Gastroesophageal sphincter (tissue), 4 donors: ENCODE results near the gene RELL1. TPM values are rescaled to one million over a fixed set of nuclear protein-coding genes. Genes with fewer than 3 reads are reported as not detected.

Source experiments
- ATAC-seq: fragments of 150-250 bp; one replicate; pipeline ENCODE4 v1.9.1; 2016; ENCODE audit warnings: mild to moderate bottlenecking, moderate library complexity
- H3K27ac ChIP-seq, 4 donors: fragments of 200-600 bp; sonication (generic) in 3 of 4; 1 replicate in 3 of 4; 2 replicates in 1 of 4; pipeline ENCODE4 v1.5.1; 2016 to 2019
- H3K27me3 ChIP-seq: fragments of 200-600 bp; sonication (generic); one replicate; pipeline ENCODE4 v1.5.1; 2019
- H3K36me3 ChIP-seq, 2 donors: fragments of 200-600 bp; sonication (generic); one replicate each; pipeline ENCODE4 v1.5.1; 2019; ENCODE audit warnings: control low read depth in 1 of 2
- H3K4me1 ChIP-seq, 3 donors: fragments of 200-600 bp; sonication (generic); 1 replicate in 2 of 3; 2 replicates in 1 of 3; pipeline ENCODE4 v1.5.1; 2016 to 2019; ENCODE audit warnings: control low read depth in 2 of 3
- H3K4me3 ChIP-seq, 2 donors: fragments of 200-600 bp; sonication (generic); one replicate each; pipeline ENCODE4 v1.5.1; 2019; ENCODE audit warnings: mild to moderate bottlenecking in 1 of 2, moderate library complexity in 1 of 2
- H3K9me3 ChIP-seq, 3 donors: fragments of 200-600 bp; sonication (generic); one replicate each; pipeline ENCODE4 v1.5.1; 2017 to 2019; ENCODE audit warnings: control low read depth in 2 of 3
- EP300 ChIP-seq: sonication (generic); formaldehyde crosslinking; IDR thresholded peaks from one replicate; pipeline ENCODE4 v1.6.1; 2017; ENCODE audit warnings: antibody characterized with exemption, mild to moderate bottlenecking
- POLR2A ChIP-seq, 2 donors: fragments of 450-650 bp; IDR thresholded peaks; one replicate each; pipeline ENCODE4 v1.6.1; 2017; ENCODE audit warnings: antibody characterized with exemption in 2 of 2, mild to moderate bottlenecking in 2 of 2, moderate library complexity in 1 of 2
- POLR2AphosphoS5 ChIP-seq: sonication (generic); formaldehyde crosslinking; IDR thresholded peaks from one replicate; pipeline ENCODE4 v1.6.1; 2017; ENCODE audit warnings: antibody characterized with exemption
- WGBS, 2 donors: methylation state at CpG; one replicate each; pipeline ENCODE4 v1.1.5; 2018; ENCODE audit warnings: low coverage in 1 of 2; 5-methylcytosine and 5-hydroxymethylcytosine counted together
- total RNA-seq, 4 donors: library from RNA; depleted of rRNA; stranded (reverse); fragments of >200 nt; gene quantifications; one replicate each; pipeline ENCODE4 v1.1.0, GENCODE V29; 2016
- TF ChIP-seq, protein P1 (sequence below), 4 experiments: fragments of 200-600 bp in 2 of 4; fragments of 450-650 bp in 2 of 4; sonication (generic) in 1 of 4; IDR thresholded peaks; one replicate each; pipeline ENCODE4 v1.5.1; 2017 to 2019; ENCODE audit warnings: antibody characterized with exemption in 4 of 4, mild to moderate bottlenecking in 2 of 4, moderate library complexity in 2 of 4

Gene RELL1
- total RNA-seq, 4 donors from 2014 or later = 61.0 to 96.7 (median 69.3) TPM

GRCh38 chr4:37634180-37634579 lies 52.0 kb downstream of the RELL1 start:
- TF ChIP-seq POLR2AphosphoS5 (no peak), EP300 (no peak), POLR2A (IDR thresholded peaks at IDR 0.05) (no peak)
- TF ChIP-seq, protein P1, sequence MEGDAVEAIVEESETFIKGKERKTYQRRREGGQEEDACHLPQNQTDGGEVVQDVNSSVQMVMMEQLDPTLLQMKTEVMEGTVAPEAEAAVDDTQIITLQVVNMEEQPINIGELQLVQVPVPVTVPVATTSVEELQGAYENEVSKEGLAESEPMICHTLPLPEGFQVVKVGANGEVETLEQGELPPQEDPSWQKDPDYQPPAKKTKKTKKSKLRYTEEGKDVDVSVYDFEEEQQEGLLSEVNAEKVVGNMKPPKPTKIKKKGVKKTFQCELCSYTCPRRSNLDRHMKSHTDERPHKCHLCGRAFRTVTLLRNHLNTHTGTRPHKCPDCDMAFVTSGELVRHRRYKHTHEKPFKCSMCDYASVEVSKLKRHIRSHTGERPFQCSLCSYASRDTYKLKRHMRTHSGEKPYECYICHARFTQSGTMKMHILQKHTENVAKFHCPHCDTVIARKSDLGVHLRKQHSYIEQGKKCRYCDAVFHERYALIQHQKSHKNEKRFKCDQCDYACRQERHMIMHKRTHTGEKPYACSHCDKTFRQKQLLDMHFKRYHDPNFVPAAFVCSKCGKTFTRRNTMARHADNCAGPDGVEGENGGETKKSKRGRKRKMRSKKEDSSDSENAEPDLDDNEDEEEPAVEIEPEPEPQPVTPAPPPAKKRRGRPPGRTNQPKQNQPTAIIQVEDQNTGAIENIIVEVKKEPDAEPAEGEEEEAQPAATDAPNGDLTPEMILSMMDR (IDR thresholded peaks at IDR 0.05) = no peak
- no peak for ATAC-seq
- H3K36me3 ChIP-seq = peaks cover 0 to 65% of the 10 kb centered on the region in 2 donors

DNA sequence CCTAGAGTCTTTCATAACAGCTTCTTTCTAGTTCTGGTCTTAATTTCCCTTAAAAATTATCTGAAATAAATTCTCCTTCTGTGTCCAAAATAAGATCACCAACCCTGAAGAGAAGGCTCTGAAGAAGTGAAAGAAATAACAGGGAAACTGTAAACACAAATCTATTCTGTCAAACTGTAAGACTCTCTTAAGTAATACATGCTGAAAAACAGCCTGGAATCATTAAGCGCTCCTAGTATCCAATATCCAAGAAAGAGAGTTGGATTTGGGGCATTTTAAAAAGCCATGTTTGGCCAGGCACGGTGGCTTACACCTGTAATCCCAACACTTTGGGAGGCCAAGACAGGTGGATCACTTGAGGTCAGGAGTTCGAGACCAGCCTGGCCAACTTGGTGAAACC lies 53.3 kb downstream of the RELL1 start:
- peaks cover 0 to 62% of the 10 kb centered on the region in 2 donors for H3K36me3 ChIP-seq
- H3K27me3 ChIP-seq = no peaks in the 10 kb centered on the region
- 84 to 87% methylated on average over 2 to 3 of the region's 3 CpGs for WGBS, 2 donors
- no peaks in the 10 kb centered on the region for H3K9me3 ChIP-seq
- no peak overlapping the region for H3K4me3 ChIP-seq
- TF ChIP-seq POLR2A (IDR thresholded peaks at IDR 0.05) = no peak
- no peak for TF ChIP-seq EP300
- ATAC-seq = no peak
- peaks cover 0 to 36% (median 0%) of the 10 kb centered on the region in 3 donors for H3K4me1 ChIP-seq
- H3K27ac ChIP-seq = no peak overlapping the region

More at GRCh38 chr4:37634180-37634579, 52.0 kb downstream of the RELL1 start:
- no peak overlapping the region for H3K27ac ChIP-seq
- no peak overlapping the region for H3K4me3 ChIP-seq
- peaks cover 0 to 22% (median 0%) of the 10 kb centered on the region in 3 donors for H3K4me1 ChIP-seq
- 74% methylated on average over 3 of the region's 4 CpGs; no CpG with 5 or more reads in 1 of the 2 donors for WGBS, 2 donors
- no peaks in the 10 kb centered on the region for H3K27me3 ChIP-seq
- H3K9me3 ChIP-seq = no peaks in the 10 kb centered on the region

DNA sequence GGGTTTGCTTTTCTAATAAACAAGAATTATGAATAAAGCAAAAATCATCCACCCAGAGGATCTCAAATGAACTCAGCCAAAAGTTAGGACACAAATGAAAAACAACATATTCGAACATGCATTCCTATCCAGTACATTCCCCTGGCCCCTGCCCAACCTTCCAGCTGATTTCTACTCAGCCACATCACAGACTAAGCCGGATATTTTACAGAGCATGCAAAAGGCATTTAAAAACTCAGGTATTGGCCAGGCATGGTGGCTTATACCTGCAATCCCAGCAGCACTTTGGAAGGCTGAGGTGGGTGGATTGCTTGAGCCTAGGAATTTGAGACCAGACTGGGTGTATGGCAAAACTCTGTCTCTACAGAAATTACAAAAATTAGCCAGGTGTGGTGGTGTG lies 54.6 kb downstream of the RELL1 start:
- no peaks in the 10 kb centered on the region for H3K27me3 ChIP-seq
- 23 to 60% methylated on average over 1 to 2 of the region's 2 CpGs for WGBS, 2 donors
- H3K9me3 ChIP-seq = no peaks in the 10 kb centered on the region
- ATAC-seq = no peak
- TF ChIP-seq POLR2AphosphoS5 (peak; percentile 78), EP300 (no peak)
- peaks cover 0 to 51% of the 10 kb centered on the region in 2 donors for H3K36me3 ChIP-seq
- H3K27ac ChIP-seq = peak overlapping the region in 1 of 4 donors; percentile 52
- H3K4me3 ChIP-seq = no peak overlapping the region
- peaks cover 0 to 37% (median 0%) of the 10 kb centered on the region in 3 donors for H3K4me1 ChIP-seq

- peaks cover 0 to 47% of the 10 kb centered on the region in 2 donors for H3K36me3 ChIP-seq
- peak overlapping the region in 2 of 4 donors; percentile 15 to 29 for H3K27ac ChIP-seq
- TF ChIP-seq POLR2A (IDR thresholded peaks at IDR 0.05) (no peak), POLR2AphosphoS5 (no peak), EP300 (no peak)
- TF ChIP-seq, protein P1 (IDR thresholded peaks at IDR 0.05) = no peak
- peaks cover 0 to 37% (median 0%) of the 10 kb centered on the region in 3 donors for H3K4me1 ChIP-seq
- no peak for ATAC-seq
- H3K27me3 ChIP-seq = no peaks in the 10 kb centered on the region
- no peak overlapping the region for H3K4me3 ChIP-seq
- H3K9me3 ChIP-seq = no peaks in the 10 kb centered on the region
- no CpG with 5 or more reads among the region's 6 CpGs for WGBS, 2 donors
Measured at GRCh38 chr4:37629713-37630112, 56.5 kb downstream of the RELL1 start.

DNA sequence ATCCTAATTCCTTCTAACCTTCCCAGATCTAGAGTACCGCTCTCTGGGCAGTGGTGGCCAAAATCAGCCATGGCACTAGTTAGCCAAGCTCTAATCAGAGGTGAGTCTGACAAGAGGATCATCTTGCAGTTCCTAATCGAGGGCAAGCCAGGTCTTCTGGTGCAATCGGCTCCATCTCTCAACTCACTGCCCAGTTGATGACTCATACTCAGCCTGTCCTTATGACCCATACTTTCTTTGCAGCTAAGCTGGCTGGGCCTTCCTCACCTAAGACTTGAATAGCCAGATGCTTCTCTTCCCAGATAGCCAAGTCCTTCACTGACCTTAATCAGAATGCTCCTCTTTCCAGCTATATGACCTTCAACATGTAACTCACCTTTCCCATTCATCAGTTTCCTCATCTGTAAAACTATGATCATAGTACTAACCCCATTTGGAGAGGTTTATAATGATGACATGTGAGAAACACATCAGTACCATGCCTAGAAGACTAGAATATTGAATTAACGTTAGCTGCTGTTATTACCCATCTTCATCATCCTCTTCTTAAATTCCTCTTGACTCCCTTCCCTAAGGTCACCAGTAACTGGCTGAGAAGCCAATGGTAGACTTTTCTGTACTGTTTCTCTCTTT lies 57.1 kb downstream of the RELL1 start:
- H3K36me3 ChIP-seq = peaks cover 0 to 41% of the 10 kb centered on the region in 2 donors
- TF ChIP-seq POLR2AphosphoS5 (peak; percentile 51), POLR2A (IDR thresholded peaks at IDR 0.05) (no peak), EP300 (no peak)
- TF ChIP-seq, protein P1 (IDR thresholded peaks at IDR 0.05) = no peak
- no peak overlapping the region for H3K4me3 ChIP-seq
- WGBS, 2 donors = 60 to 83% methylated on average over 1 to 4 of the region's 4 CpGs
- ATAC-seq = peak; percentile 82
- peaks cover 0 to 37% (median 0%) of the 10 kb centered on the region in 3 donors for H3K4me1 ChIP-seq
- peak overlapping the region in 2 of 4 donors; percentile 15 to 29 for H3K27ac ChIP-seq
- H3K27me3 ChIP-seq = no peaks in the 10 kb centered on the region
- H3K9me3 ChIP-seq = no peaks in the 10 kb centered on the region

DNA sequence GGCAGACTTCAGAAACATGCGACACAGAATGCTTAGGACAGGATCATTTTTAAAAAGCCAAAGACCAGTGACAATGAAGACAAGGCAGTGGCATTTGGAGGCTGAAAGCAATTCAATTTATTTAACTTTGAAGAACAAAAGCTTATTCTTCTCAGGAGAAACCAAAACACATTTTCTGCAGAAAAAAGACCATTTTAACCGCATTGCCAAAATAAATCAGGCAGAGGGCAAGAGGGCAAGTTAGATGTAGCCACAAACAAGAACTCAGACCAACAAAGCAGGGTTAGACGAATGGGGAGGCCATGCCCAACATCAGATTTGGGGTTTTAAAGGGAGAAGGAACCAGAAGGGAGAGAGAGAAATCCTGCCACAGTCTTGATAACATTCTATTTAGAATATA lies 58.9 kb downstream of the RELL1 start:
- Histone ChIP-seq H3K27ac (no peak overlapping the region), H3K27me3 (no peaks in the 10 kb centered on the region)
- WGBS, 2 donors = 75 to 77% methylated on average over 3 of the region's 3 CpGs

More for the DNA sequence above, 58.9 kb downstream of the RELL1 start:
- Histone ChIP-seq H3K4me1 (peaks cover 0 to 31% (median 0%) of the 10 kb centered on the region in 3 donors), H3K9me3 (no peaks in the 10 kb centered on the region), H3K4me3 (no peak overlapping the region), H3K36me3 (peaks cover 0 to 39% of the 10 kb centered on the region in 2 donors)
- TF ChIP-seq, protein P1 (IDR thresholded peaks at IDR 0.05) = no peak
- TF ChIP-seq POLR2AphosphoS5 (no peak), POLR2A (IDR thresholded peaks at IDR 0.05) (no peak), EP300 (no peak)
- no peak for ATAC-seq
